Measurements from ENCODE around the gene TGFB2.

TGFB2 gene

GRCh38 chr1:218436997-218437396, 91.9 kb downstream of the TGFB2 start:
- Histone ChIP-seq H3K36me3 (ENCODE audit: control insufficient read depth, insufficient read depth, low read length) (no peaks in the 10 kb centered on the region), H3K27me3 (replicated peaks; ENCODE audit: control insufficient read depth, insufficient read depth, low read length) (no peaks in the 10 kb centered on the region), H3K4me3 (replicated peaks; ENCODE audit: low read depth, low read length) (no peak overlapping the region)
- no peak for DNase-seq (ENCODE audit: extremely low read depth, insufficient read length)
- TF ChIP-seq CTCF (IDR thresholded peaks at IDR 0.05; ENCODE audit: insufficient read depth, low read length, poor library complexity, severe bottlenecking): no peak

GRCh38 chr1:218439541-218440295, 94.6 kb downstream of the TGFB2 start:
- no peak for TF ChIP-seq CTCF (IDR thresholded peaks at IDR 0.05; ENCODE audit: insufficient read depth, low read length, poor library complexity, severe bottlenecking)
- no peak for DNase-seq (ENCODE audit: extremely low read depth, insufficient read length)
- Histone ChIP-seq H3K36me3 (ENCODE audit: control insufficient read depth, insufficient read depth, low read length) (no peaks in the 10 kb centered on the region), H3K4me3 (replicated peaks; ENCODE audit: low read depth, low read length) (no peak overlapping the region), H3K27me3 (replicated peaks; ENCODE audit: control insufficient read depth, insufficient read depth, low read length) (no peaks in the 10 kb centered on the region)

GRCh38 chr1:218443255-218443654, 98.1 kb downstream of the TGFB2 start:
- Histone ChIP-seq H3K36me3 (ENCODE audit: control insufficient read depth, insufficient read depth, low read length) (no peaks in the 10 kb centered on the region), H3K4me3 (replicated peaks; ENCODE audit: low read depth, low read length) (no peak overlapping the region), H3K27me3 (replicated peaks; ENCODE audit: control insufficient read depth, insufficient read depth, low read length) (no peaks in the 10 kb centered on the region)
- DNase-seq (ENCODE audit: extremely low read depth, insufficient read length): no peak
- no peak for TF ChIP-seq CTCF (IDR thresholded peaks at IDR 0.05; ENCODE audit: insufficient read depth, low read length, poor library complexity, severe bottlenecking)

GRCh38 chr1:218444173-218444572, 99.0 kb downstream of the TGFB2 start:
- no peak for TF ChIP-seq CTCF (IDR thresholded peaks at IDR 0.05; ENCODE audit: insufficient read depth, low read length, poor library complexity, severe bottlenecking)
- no peak overlapping the region for H3K4me3 ChIP-seq (replicated peaks; ENCODE audit: low read depth, low read length)
- H3K36me3 ChIP-seq (ENCODE audit: control insufficient read depth, insufficient read depth, low read length): no peaks in the 10 kb centered on the region
- no peaks in the 10 kb centered on the region for H3K27me3 ChIP-seq (replicated peaks; ENCODE audit: control insufficient read depth, insufficient read depth, low read length)
- no peak for DNase-seq (ENCODE audit: extremely low read depth, insufficient read length)

- DNase-seq (ENCODE audit: extremely low read depth, insufficient read length): no peak
- no peaks in the 10 kb centered on the region for H3K27me3 ChIP-seq (replicated peaks; ENCODE audit: control insufficient read depth, insufficient read depth, low read length)
- TF ChIP-seq CTCF (IDR thresholded peaks at IDR 0.05; ENCODE audit: insufficient read depth, low read length, poor library complexity, severe bottlenecking): no peak
- no peaks in the 10 kb centered on the region for H3K36me3 ChIP-seq (ENCODE audit: control insufficient read depth, insufficient read depth, low read length)
- no peak overlapping the region for H3K4me3 ChIP-seq (replicated peaks; ENCODE audit: low read depth, low read length)
These were observed 99.5 kb downstream of the TGFB2 start for GRCh38 chr1:218444588-218444987.
